Right atrium auricular region (tissue), 2 donors: ENCODE data around the gene EHD4. TPM values are rescaled to one million over a fixed set of nuclear protein-coding genes. Genes with fewer than 3 reads are reported as not detected.

ENCODE experiments used
- DNase-seq: peaks from one replicate; pipeline ENCODE4 v3.0.0-alpha.2; 2019; ENCODE audit warnings: low spot score
- H3K27ac ChIP-seq, 2 donors: fragments of 200-600 bp; sonication (generic); 1 replicate in 1 of 2; 2 replicates in 1 of 2; pipeline ENCODE4 v1.5.1; 2016 to 2019
- H3K27me3 ChIP-seq, 2 donors: fragments of 200-600 bp; sonication (generic); one replicate each; pipeline versions ENCODE4 v1.5.1 to v1.6.0; 2017 to 2019
- H3K36me3 ChIP-seq: fragments of 200-600 bp; sonication (generic); one replicate; pipeline ENCODE4 v1.5.1; 2016
- H3K4me1 ChIP-seq, 2 donors: fragments of 200-600 bp; sonication (generic); one replicate each; pipeline versions ENCODE4 v1.5.1 to v1.6.0; 2017 to 2019
- H3K4me3 ChIP-seq, 2 donors: fragments of 200-600 bp; sonication (generic); 1 replicate in 1 of 2; 2 replicates in 1 of 2; pipeline ENCODE4 v1.5.1; 2017 to 2019; ENCODE audit warnings: mild to moderate bottlenecking in 1 of 2, moderate library complexity in 1 of 2
- H3K9me3 ChIP-seq, 2 donors: fragments of 200-600 bp; sonication (generic); one replicate each; pipeline ENCODE4 v1.5.1; 2019
- total RNA-seq, 2 donors: library from RNA; depleted of rRNA; stranded (reverse); fragments of >200 nt; gene quantifications; one replicate each; pipeline ENCODE4 v1.1.0, GENCODE V29; 2016
- TF ChIP-seq, protein P1 (sequence below), 2 donors: fragments of 200-600 bp; sonication (generic); IDR thresholded peaks; one replicate each; pipeline ENCODE4 v1.5.1; 2019; ENCODE audit warnings: antibody characterized with exemption in 2 of 2

EHD4 gene
- total RNA-seq, 2 donors from 2014 or later = 22.2 to 26.3 TPM

DNA sequence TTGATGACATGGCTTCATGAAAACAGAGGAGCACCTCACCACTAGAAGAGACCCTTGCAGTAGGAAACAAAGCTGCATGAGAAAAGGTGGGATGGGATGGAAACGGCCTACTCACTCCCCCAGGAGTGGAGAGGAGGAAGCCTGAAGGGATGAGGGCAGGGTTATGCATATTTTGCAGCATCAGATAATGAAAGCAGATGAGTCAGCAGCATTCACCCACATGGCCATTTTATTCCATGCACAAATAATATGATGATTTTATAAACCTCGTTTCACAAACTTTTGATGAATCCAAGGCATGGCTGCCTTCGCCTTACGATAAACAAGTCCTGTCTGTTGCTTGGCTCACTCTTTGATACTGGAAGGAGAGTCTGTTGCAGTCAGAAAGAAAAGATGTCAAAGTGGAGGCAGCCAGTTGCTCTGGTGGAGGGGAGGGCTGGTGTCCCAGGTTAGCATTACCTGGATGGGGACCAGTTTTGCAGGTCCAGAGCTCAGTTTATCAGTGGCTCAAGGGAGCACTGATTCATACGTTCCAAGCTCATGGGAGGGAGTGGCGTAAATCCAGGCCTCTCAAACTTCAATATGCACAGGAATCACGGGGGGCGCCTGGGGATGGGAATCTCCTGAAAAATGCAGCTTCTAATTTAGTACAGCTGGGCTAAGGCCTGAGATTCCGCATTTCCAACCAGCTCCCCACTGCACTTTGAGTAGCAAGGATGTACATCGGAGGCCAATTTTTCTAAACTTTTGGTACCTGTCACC lies 9.2 kb upstream of the EHD4 start:
- Histone ChIP-seq H3K4me3 (no peak overlapping the region), H3K4me1 (peaks cover 0 to 24% of the 10 kb centered on the region in 2 donors), H3K27ac (no peak overlapping the region), H3K36me3 (no peaks in the 10 kb centered on the region), H3K27me3 (no peaks in the 10 kb centered on the region), H3K9me3 (no peaks in the 10 kb centered on the region)
- DNase-seq = no peak
- TF ChIP-seq, protein P1, sequence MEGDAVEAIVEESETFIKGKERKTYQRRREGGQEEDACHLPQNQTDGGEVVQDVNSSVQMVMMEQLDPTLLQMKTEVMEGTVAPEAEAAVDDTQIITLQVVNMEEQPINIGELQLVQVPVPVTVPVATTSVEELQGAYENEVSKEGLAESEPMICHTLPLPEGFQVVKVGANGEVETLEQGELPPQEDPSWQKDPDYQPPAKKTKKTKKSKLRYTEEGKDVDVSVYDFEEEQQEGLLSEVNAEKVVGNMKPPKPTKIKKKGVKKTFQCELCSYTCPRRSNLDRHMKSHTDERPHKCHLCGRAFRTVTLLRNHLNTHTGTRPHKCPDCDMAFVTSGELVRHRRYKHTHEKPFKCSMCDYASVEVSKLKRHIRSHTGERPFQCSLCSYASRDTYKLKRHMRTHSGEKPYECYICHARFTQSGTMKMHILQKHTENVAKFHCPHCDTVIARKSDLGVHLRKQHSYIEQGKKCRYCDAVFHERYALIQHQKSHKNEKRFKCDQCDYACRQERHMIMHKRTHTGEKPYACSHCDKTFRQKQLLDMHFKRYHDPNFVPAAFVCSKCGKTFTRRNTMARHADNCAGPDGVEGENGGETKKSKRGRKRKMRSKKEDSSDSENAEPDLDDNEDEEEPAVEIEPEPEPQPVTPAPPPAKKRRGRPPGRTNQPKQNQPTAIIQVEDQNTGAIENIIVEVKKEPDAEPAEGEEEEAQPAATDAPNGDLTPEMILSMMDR (IDR thresholded peaks at IDR 0.05) = no peak

DNA sequence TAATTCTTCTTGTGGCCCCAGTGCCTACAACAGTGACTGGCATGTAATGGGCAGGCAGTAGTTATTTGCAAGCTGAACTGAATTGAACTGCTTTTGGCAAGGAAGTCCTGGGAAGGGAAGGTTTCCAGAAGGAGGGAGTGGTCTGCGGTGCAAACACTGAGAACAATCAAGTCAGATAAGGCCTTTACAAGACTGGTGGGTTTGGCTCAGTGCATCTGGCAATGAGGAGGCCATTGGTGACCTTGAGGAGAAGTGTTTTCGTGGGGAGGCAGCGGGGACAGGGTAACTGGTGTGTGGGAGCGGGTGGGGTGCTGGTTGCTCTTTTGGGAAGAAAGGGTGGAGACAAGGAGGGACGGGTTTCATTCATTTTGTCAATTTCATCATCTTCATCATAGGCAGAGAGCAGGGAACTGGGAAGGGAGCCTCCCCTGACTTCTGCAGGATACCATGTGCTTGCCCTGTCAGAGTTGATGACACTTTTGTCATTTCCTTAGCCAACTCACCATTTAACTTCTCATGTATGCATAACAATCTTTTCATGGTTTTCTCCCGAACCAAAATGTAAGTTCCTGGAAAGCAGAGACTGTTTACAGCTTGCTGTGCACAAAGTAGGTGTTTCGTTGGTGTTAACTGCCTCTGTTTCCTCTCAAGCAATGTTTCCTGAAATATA lies 8.4 kb upstream of the EHD4 start:
- Histone ChIP-seq H3K9me3 (no peaks in the 10 kb centered on the region), H3K27ac (no peak overlapping the region), H3K27me3 (no peaks in the 10 kb centered on the region), H3K4me3 (no peak overlapping the region), H3K4me1 (peaks cover 0 to 24% of the 10 kb centered on the region in 2 donors), H3K36me3 (no peaks in the 10 kb centered on the region)
- no peak for DNase-seq
- TF ChIP-seq, protein P1 (IDR thresholded peaks at IDR 0.05) = no peak

DNA sequence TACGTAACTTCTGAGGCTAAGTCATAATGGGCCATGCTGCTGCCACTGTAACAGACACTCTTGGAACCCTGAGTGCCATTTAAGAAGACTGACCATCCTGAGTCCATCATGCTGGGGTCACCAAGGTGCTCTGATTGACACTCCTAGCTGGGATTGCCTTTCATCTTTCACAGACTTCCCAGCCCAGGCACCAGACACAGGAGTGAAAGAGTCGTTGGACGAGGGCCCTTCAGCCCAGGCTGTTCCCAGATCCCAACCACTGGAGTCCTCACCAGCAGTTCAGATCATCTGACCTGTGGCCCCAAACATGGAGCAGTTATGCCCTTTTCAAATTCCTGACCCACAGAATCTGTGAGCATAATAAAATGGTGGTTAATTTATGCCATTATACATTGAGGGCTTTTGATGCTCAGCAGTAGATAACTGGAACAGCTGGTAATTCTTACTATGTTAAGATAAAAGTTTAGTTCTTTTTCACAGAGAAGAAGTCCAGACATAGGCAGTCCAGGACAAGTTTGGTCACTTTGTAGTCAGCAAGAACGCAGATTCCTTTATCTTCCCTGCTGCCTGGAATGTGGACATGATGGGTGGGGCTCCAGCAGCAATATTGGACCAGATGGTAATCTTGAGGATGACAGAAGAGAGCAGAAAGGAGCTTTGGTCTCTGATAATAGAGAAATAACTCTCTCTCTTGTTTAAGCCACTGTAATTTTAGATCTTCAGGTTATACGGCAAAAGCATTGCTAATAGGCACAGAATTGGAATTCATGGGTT lies 7.3 kb upstream of the EHD4 start:
- no peaks in the 10 kb centered on the region for H3K27me3 ChIP-seq
- H3K9me3 ChIP-seq = no peaks in the 10 kb centered on the region
- no peaks in the 10 kb centered on the region for H3K36me3 ChIP-seq
- peaks cover 0 to 24% of the 10 kb centered on the region in 2 donors for H3K4me1 ChIP-seq
- no peak overlapping the region for H3K4me3 ChIP-seq
- no peak overlapping the region for H3K27ac ChIP-seq
- TF ChIP-seq, protein P1 (IDR thresholded peaks at IDR 0.05) = no peak
- DNase-seq = no peak

DNA sequence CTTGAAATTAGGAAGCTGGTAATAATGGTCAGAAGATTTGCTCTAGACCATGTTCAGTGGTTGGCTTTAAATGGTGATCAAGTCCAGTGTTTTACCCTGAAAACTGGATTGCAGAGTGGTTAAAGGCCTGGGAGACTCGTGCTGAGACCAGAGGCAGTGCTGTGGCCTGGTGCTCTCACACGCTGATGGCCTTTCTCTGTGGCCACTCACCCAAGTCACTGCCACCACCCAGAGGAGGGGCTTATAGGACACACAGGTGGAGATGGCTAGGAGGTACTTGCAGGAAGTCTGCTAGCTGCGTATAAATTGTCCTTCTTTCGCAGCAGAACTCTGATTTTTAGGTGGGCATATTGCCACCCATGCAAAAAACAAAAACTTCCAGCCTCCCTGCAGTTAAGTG lies 6.2 kb upstream of the EHD4 start:
- no peaks in the 10 kb centered on the region for H3K27me3 ChIP-seq

DNA sequence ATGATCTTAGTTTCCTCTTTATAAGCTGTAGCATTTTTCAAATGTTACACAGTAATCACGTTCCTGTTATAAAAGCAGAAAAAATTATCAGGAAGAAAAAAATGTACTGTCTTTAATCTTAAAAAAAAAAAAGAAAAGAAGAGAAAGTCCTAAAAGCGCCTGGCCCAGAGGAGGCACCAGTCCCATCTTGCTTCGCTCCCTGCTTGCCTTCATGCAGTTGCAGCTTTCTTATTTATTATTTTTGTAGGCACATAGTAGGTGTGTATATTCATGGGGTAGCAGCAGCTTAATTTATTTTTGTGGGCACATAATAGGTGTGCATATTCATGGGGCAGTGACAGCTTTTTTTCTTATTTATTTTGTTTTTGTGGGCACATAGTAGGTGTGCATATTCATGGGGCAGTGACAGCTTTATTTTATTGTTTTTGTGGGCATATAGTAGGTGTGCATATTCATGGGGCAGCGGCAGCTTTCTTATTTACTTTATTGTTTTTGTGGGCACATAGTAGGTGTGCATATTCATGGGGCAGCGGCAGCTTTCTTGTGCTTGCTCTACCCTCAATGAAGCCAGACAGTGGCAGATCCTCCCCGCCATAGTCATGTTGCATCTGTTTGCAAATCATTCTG lies 5.5 kb upstream of the EHD4 start:
- no peaks in the 10 kb centered on the region for H3K36me3 ChIP-seq
- no peak for DNase-seq
- TF ChIP-seq, protein P1 (IDR thresholded peaks at IDR 0.05) = no peak
- peaks cover 0 to 24% of the 10 kb centered on the region in 2 donors for H3K4me1 ChIP-seq
- no peaks in the 10 kb centered on the region for H3K9me3 ChIP-seq
- no peak overlapping the region for H3K4me3 ChIP-seq
- no peaks in the 10 kb centered on the region for H3K27me3 ChIP-seq
- no peak overlapping the region for H3K27ac ChIP-seq

More for the DNA sequence above, 6.2 kb upstream of the EHD4 start:
- no peak for DNase-seq
- H3K9me3 ChIP-seq = no peaks in the 10 kb centered on the region
- no peak overlapping the region for H3K27ac ChIP-seq
- TF ChIP-seq, protein P1 (IDR thresholded peaks at IDR 0.05) = no peak
- peaks cover 0 to 24% of the 10 kb centered on the region in 2 donors for H3K4me1 ChIP-seq
- no peaks in the 10 kb centered on the region for H3K36me3 ChIP-seq
- no peak overlapping the region for H3K4me3 ChIP-seq
